ENCODE results near the gene AIRE.
"Not testable (repeated sequence)": the region's sequence is repeated elsewhere in the genome, so short reads cannot be mapped to it uniquely, and the experiment has no call there.

The AIRE gene

DNA sequence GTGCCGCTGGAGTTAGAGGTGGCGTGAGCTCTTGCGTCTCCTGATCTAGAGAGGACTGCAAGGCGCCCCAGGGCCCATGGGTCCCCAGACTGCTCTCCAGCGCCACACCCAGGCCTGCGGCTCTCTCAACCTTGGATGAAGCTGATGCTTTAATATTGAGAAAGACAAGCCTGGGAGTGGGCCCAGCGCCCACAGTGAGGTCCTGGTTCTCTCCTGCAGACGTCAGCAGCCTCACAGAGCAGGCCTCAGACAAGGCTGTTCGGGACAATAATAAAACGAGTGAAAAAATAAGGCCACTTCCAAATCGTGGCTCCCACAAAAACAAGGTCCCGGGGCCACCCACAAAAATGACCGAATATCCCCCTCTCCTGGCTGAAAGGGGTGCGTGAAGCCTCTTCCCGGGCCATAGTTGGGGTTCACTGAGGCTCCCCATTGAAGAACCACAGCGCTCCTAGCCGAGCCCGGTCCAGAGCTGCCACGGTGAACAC lies 18.0 kb upstream of the AIRE start:
- no peak for DNase-seq

DNA sequence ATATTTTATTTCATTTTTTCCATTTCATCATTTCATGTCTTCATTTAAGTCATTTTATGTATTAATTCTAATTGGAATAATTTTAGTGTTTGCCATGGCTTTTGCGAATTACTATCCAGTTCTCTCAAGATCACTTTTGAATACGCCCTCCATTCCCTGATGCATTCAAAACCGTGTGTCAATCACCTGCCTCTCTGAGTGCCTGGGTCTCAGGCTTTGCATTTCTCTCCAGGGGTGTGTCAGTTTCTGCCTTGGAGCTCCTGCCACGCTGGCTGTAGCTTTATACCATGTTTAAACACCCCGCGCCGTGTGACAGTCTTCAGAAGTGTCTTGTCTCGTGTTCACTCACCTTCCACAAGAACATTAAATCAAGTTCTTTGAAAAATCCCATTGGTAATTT lies 16.6 kb upstream of the AIRE start:
- DNase-seq: no peak

DNA sequence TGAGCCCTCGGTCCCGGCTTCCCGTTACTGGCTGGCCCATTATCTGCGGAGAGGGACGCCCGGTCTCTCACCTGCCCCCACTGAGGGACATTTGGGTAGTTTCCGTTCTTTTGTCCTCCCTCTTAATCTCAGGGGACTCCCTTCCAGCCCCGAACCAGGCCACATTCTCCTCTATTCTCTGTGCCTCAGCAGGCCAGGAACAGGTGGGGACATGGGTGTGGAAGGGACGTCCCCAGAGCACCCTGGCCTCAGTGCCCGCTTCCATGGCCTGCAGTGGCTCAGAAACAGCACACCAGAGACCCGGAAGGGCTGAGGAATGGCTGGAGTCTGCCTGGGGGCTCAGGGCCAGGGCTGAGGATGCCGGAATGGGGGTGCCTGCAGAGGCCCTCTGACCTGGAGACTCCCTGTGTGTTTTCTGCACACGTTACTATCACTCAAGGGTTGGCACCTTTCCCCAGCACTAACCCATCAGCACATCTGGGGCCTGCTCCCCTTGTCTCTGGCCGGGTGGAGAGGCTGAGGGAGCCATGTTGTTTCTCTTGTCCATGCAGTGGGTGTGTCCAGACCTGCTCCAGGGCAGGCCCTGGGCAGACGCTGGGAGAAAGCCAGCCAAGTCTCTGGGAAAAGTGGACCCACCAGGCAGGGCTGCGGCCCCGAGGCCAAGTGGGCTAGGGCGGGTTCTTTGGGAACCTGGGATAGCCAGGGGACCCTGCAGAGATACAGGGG lies 14.0 kb upstream of the AIRE start:
- no peak for DNase-seq

DNA sequence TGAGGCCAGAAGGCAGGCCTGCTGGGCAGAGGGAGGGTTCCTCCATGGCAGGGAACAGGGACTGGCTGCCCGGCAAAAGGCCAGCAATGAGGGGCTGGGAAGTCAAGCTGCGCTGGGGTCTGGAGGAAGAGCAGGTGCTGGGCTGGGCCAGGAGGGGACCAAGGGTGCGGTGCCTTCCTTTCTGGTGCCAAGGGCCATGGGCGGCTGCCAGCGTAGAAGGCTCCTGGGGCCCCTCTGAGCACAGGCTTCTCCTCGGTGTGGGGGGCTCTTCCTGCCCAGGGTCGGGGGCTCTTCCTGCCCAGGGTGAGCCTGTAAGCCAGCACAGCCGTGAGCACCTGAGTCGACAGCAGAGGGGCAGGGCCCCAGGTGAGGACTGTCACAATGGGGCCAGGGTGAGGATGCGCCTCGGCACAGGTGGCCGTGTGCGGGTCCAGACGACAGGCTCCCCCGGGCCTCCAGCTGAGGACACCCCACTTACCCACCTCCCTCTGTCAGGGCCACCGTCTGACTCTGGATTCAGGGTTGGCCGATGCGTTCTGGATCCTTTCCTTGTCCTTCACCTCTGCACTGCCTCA lies 13.3 kb upstream of the AIRE start:
- DNase-seq: no peak

DNA sequence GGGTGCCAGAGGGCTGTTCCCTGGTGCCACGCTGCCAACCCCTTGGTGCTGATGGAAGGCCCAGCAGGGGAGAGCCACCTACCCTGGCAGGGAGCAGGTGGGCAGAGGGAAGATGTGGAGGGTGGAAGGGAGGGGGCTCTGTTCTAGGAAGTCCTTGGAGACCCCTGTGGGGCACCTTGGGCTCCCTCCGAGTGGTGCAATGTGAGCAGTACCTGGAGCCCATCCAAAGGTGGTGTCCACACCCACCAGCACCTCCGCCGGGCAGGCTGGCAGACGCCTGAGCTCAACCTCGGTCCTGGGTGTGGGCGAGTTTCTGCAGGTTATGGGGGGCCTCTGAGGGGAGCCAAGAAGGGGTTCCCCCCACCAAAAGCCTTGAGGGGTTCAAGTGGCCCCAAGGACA lies 12.6 kb upstream of the AIRE start:
- DNase-seq: no peak

DNA sequence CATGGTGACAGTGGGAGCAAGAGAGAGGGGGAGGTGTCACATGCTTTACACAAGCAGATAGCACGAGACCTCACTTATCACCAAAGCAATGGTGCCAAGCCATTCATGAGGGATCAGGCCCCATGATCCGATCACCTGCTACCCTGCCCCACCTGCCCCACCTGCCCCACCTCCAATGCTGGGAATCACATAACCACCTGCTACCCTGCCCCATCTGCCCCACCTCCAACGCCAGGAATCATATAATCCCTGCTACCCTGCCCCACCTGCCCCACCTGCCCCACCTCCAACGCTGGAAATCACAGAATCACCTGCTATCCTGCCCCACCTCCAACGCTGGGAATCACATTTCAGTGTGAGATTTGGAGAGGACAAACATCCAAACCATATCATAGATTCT lies 10.6 kb upstream of the AIRE start:
- no peak for DNase-seq

DNA sequence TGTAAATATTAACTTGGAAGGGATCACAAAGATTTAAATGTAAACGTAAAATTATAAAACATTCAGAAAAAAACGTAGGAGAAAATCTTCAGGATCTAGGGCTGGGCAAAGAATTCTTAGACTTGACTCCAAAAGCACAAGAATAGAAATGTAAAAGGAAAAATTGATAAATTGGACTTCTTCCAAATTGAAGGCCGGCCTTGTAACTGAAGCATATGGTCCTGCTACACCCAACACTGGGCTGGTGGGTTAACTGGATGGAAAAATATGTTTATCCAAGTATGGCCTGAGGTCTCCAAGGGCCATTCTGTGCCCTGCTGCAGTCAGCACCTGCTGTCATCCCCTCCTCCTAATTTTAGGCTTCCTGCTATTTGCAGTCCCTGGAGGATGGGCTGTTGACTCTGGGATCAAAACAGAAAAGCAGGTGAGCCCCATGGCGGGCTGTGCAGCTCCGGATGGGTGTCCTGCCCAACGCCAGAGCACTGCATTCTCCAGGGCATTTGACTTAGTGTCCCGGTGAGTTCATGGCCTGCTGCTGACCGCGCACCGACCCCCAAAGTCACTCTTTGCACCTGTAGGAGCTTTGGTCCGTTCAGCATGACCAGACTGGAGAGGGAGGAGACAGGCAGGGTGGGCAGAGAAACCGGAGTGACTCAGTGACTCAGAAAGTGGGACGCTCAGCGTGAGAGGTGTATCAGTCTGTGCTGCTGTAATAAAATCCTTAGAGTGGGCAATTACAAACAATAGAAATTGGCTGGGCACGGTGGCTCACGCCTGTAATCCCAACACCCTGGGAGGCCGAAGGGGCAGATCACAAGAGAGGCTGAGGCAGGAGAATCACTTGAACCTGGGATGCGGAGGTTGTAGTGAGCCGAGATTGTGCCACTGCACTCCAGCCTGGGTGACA lies 6.1 kb upstream of the AIRE start:
- DNase-seq: no peak

DNA sequence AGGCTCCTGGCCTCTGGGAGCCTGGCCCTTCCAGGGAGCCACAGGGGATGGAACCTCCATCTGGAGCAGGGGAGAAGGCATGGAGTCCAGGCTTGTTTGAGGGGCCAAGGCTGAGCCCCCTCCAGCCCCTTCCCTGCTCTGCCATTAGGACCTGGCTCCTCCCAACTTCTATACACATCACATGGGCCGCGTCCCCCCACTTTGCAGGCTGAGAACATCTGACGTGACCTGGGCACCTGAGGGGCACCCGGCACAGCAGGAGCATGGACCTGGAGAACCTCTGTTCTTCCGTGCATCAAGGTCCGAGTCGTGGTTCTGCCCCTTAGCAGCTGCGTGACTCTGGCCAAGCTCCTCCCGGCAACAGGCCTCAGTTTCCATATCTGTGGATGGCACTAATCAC lies 3.9 kb upstream of the AIRE start:
- DNase-seq: no peak

DNA sequence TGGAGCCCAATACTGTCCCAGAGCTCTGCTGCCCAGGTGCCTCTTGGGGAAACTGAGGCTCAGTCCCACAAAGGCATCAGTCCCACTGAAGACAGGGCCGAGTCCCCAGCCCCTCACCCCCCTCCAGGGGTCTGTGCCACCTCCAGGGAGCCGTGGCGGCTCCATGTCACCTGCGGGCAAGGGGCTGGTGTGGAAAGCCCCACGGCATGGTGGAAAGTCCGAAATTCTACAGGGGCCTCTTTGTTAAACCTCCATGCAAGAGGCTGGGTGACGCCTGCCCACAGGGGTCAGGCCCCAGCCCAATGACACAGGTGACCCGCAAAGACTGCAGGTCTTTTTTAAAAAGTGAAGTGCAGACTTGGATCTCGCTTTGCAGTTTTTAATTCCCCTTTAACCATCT lies 3.3 kb upstream of the AIRE start:
- DNase-seq: no peak

DNA sequence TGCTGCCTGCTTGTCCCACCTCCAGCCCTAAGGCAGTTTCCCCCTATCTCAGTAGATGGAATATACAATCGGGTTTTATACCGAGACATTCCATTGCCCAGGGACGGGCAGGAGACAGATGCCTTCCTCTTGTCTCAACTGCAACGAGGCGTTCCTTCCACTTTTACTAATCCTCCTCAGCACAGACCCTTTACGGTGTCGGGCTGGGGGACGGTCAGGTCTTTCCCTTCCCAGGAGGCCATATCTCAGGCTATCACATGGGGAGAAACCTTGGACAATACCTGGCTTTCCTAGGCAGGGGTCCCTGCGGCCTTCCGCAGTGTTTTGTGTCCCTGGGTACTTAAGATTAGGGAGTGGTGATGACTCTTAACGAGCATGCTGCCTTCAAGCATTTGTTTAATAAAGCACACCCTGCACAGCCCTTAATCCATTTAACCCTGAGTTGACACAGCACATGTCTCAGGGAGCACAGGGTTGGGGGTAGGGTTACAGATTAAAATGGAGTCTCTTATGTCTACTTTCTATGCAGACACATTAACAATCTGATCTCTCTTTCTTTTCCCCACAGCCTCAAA lies 2.4 kb upstream of the AIRE start:
- not testable (repeated sequence) for DNase-seq

DNA sequence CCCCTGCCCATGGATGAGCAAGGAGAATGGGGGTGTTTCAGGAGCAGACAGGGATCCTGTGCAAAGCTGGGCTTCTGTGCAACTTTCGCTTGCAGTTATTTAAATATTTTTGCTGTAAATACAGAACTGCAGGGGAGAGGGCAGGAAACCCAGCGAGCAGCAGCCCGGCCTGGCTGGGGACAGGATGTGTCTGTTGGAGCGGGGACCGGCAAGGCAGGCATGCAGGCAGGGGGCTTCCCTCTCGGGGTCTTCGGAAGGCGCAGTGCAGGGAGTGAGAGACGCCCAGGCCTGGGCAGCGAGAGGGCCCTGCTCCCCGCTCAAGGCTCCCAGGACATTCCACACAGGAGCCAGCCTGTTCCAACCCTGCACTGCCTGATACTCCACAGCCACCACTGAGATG lies 1.7 kb upstream of the AIRE start:
- no peak for DNase-seq

DNA sequence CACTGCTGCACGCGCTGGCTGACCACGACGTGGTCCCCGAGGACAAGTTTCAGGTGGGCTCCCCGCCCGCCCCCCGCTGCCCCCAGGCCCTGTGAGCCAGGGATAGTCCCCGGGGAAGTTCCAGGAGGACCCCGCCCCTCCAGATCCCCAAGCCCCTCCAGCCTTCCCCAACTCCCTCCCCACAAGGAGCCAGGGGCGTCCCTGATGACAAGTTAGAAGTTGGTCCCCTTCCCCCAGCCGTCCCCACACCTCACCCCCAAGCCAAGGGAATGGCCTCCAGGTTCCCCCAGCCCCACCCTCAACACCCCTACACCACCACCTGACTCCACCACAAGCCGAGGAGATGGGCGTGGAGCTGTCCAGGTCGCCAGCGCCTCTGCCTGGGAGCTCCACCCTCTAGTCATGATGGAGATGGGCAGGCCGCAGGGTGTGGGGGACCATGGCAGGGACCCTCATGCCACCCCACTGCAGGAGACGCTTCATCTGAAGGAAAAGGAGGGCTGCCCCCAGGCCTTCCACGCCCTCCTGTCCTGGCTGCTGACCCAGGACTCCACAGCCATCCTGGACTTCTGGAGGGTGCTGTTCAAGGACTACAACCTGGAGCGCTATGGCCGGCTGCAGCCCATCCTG lies 525 bp downstream of the AIRE start:
- DNase-seq: no peak

DNA sequence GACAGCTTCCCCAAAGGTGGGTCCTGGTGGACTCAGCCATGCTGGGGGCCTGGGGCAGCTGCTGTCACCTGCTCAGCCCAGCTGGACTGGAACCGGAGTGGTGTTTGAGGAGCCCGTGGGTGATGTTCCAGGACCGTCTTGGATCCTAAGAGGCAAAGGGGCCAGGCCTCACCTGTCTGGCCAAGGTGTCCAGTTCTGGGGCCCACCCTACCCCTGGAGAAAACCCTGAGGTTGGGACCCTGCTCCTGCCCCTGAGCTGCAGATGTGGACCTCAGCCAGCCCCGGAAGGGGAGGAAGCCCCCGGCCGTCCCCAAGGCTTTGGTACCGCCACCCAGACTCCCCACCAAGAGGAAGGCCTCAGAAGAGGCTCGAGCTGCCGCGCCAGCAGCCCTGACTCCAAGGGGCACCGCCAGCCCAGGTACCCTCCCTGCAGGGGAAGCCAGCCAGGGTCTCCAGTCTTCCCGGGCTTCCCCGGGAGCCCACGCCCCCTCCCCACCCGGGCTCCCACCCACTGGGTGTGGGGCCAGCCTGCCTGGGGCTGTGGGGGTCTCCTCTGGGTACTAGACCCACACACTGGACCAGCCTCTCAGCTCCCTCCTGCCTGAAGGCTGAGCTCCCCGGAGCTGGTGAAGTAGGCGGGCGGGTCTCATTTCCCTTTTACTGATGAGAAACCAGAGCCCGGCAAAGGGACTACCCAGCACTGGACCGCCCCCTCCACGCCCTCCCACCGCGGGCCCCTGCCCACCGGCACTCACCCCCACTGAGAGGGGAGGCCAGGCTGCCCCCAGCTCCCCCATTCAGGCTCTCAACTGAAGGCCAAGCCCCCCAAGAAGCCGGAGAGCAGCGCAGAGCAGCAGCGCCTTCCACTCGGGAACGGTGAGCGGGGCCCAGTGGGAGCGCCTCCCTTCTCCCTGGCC lies 1.3 kb downstream of the AIRE start:
- no peak for DNase-seq

DNA sequence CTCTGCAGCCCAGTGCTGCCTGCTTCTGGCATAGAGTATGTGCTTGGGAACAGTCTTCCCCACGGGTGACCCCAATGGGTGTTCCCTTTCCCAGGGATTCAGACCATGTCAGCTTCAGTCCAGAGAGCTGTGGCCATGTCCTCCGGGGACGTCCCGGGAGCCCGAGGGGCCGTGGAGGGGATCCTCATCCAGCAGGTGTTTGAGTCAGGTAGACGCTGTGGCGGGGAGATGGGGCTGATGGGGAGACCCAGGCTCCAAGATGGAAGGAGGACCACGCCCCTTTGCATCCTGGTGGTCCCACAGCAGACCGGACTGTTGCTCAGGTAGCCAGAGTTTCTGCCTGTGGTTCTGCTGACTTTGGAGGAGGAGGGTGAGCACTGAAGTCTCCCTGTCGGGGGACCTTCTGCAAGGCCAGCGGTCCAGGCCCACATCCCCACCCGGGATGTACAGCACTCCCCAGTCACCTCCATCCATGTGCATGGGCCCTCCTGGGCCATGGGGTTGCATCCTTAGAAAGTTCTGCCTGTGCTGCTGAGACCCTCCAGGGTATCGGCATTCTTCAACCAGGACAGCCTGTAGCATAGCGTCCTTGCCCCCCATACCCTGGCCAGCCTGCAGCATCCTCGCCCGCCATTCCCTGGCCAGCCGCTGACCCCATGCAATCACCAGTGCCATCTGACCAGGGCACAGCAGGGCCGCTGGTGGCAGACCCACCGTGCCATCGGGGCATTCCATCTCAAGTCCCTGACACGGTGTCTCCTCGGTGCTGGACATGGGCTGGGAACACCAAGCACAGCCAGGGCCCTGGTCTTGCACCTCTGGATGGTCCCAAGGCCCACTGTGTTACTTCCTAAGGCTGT lies 2.8 kb downstream of the AIRE start:
- no peak for DNase-seq

DNA sequence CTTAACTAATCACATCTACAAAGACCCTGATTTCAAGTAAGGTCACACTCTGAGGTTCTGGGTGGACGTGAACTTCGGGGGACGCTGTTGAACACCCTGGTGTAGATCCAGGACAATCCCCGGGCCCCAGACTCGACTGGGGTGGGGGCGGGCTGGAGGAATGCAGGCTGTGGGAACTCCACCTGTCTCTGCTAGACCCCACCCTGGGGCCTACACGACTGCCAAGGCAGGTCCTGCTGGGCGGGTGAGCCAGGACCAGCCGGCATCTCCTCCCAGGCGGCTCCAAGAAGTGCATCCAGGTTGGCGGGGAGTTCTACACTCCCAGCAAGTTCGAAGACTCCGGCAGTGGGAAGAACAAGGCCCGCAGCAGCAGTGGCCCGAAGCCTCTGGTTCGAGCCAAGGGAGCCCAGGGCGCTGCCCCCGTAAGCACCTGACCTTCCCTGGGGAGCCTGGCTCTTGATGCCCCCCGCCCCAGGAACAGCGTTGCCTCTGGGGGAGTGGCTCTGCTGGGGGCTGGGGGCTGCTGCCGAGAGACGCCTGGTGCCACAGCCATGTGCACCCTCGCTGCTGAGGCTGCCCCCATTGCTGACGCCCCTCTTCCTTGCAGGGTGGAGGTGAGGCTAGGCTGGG lies 3.8 kb downstream of the AIRE start:
- no peak for DNase-seq

DNA sequence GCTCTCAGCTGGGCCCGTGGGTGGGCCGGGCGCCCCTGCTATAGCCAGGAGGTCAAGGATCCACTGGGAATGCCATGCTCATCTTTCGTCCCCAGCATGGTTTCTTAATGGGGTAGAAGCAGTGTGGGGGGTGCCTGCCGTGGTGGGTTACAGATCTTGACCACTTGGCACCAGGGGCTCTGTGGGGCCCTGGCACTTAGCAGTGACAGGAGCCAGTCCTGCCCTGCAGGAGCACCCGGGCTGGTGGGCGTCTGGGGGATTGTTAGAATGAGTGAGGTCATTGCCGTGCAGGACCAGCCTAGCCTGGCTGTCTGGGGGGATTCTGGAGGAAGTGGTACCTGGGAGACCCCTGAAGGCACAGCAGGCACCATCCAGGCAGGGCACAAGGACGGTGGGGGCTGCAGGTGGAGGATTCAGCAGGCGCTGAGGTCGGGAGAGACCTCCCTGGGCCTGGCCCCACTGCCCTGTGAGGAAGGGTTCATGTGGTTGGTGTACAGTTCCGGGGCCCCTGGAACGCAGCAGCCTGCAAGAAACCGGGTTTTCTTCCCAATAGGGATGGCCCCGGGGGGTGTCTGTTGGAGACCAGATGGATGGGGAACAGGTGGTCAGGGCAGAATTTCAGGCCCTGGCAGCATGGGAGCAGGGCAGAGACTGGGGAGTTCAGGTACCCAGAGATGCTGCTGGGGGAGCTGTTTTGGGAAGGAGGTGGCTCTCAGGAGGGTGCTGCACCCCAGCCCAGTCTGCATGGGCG lies 4.8 kb downstream of the AIRE start:
- DNase-seq: no peak

DNA sequence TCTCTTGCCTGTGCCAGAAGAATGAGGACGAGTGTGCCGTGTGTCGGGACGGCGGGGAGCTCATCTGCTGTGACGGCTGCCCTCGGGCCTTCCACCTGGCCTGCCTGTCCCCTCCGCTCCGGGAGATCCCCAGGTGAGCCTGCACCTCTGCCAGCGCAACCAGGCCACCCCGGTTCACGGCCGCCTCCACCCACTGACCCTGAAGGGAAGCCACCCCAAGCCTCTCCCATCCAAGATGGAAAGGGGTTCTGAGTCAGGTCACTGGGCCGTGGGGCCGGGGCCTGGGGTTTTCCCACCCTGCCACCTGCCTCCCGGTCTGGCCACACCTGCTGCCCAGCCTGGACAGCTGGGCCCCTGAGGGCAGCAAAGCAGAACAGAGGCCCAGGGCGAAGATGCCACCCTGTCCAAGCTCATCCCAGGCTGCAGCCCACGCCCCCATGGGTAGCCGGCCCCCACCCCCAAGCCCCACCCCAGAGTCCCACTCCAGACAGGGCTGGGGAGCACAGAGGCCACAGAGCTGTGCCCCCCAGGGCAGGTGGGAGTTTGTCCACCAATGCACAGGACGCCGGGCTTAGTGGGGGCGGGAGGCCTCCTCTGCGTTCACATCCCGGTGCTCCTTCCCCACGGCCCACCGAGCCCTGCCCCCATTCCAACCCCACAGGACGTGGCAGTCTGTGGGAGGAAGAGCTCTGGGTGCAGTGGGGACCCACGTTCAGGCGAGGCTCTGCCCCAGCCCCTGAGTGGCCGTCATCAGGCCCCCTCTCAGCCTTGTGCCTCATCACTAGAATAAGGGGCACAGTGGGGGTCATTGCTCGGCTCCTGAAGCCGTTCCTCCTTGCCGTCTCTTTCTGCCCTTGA lies 5.6 kb downstream of the AIRE start:
- no peak for DNase-seq

DNA sequence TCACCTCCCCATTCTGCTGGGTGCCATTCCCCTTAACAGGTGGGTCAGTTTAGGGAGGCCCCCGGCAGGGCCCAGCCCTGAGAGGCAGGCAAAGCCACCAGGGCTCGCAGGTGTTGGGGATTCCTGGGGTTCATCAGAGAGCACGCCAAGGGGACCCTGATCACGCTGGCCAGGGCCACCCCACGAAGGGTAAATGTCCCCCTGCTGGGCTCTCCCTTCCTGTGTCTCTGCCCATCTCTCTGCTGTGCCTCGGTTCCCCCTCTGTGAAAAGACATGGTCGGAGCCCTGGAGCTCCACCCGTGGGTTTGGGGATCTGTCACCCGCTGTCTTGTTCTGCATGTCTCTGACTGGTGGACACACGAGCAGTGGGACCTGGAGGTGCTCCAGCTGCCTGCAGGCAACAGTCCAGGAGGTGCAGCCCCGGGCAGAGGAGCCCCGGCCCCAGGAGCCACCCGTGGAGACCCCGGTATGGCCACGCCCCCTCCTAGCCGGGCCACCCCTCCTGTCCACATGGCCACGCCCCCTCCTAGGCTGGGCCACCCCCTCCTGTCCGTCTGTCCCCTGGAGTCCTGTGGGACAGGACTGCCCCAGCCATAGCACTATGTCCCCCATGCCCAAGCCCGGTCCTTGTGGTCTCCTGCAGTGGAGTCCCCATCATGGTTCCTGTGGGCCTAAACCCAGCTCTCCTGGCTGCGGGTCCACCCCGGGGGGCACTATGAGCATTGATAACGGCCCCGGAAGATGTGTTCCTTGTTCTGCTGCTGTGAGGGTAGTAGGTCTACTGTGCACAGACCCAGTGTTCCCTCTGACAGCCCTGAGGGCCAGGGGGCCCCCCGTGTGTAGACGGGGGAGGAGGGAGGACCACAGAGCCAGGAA lies 6.5 kb downstream of the AIRE start:
- DNase-seq: peak; percentile 77
